Fibroblast of lung (primary cell): ENCODE measurements around the gene FAM13A.

Experiments used
- CTCF ChIP-seq, 2 donors: IDR thresholded peaks in 1 of 2; conservative IDR thresholded peaks in 1 of 2; 1 replicate in 1 of 2; 2 replicates in 1 of 2; pipeline ENCODE4 v1.5.1; 2011 to 2012; ENCODE audit warnings: low read length in 2 of 2, control low read depth in 1 of 2, inconsistent platforms in 1 of 2, low read depth in 1 of 2, mild to moderate bottlenecking in 1 of 2
- EZH2 ChIP-seq: IDR thresholded peaks from 2 replicates; pipeline ENCODE4 v1.5.1; 2012; ENCODE audit warnings: low read length, control low read depth, mild to moderate bottlenecking; ENCODE audit errors: missing control alignments

- TF ChIP-seq CTCF (conservative IDR thresholded peaks at IDR 0.05 in 1 of 2, IDR thresholded peaks at IDR 0.05 in 1 of 2; ENCODE audit: low read depth in 1 of 2, low read length in 2 of 2) (no peak), EZH2 (no peak)
Measured at GRCh38 chr4:89048906-89049601, 7.9 kb downstream of the FAM13A start.
